MV-4-11 (cell line): ENCODE results near the gene ANKRD36.
"Not testable (repeated sequence)": the region's sequence is repeated elsewhere in the genome, so short reads cannot be mapped to it uniquely, and the experiment has no call there.

Experiments
- DNase-seq: peaks from one replicate; lab custom pipeline; 2025; lab: John Stamatoyannopoulos, UW

Gene ANKRD36

DNA sequence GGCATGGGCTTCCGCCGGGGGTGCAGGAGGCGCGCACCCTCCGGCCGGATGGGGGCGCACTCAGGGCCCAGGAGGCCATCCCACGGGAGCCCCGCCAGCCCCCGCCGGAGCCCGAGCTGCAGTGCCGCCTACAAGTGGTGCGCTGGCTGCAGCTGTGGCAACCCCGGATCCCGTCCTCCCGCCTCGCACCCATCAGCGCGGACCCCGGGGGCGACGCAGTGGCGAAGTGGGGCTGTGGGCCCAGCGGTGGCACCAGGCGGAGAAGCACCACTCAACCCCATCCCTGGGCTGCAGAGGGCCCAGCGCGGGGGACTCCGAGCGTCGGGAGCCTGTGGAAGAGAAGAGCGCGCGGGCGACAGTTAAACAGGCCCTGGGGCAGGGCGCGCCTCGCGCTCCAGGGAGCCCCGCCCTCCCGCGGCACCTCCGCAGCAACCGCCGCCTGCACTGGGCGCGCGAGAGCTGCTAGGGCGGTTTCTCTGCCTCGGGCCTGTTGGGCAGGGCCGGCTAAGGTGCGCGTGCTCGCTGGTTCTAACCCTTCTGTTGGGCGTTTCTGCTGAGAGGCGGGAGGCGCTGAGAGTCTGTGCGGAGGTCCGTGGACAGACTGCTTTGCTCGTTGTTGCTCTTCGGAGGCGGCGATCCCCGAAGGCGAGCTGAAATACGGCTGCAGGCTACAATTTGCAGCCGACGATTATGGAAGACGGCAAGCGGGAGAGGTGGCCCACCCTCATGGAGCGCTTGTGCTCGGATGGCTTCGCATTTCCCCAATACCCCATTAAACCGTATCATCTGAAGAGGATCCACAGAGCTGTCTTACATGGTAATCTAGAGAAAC lies at the start of gene ANKRD36:
Gene ANKRD36 (plus strand): TSS at position 104 of the 832 bp plus-strand sequence. CDS start 587 bp downstream, at position 691.
- not testable (repeated sequence) for DNase-seq

DNA sequence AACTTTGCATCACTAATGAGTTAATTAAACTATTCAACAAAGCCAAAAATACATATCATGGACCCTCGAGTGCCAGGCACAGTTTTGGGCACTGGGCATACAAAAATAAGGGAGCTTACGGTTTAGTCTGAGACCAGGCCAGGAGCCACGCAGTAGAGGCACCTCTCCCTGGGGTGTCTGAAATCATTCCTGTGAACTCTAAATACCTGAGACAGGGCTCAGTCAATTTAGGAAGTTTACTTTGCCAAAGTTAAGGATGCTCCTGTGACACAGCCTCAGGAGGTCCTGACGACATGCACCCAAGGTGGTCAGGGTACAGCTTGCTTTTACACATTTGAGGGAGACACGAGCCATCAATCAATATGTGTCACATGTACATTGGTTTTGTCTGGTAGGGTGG lies 46.9 kb upstream of the ANKRD36 start:
- not testable (repeated sequence) for DNase-seq

DNA sequence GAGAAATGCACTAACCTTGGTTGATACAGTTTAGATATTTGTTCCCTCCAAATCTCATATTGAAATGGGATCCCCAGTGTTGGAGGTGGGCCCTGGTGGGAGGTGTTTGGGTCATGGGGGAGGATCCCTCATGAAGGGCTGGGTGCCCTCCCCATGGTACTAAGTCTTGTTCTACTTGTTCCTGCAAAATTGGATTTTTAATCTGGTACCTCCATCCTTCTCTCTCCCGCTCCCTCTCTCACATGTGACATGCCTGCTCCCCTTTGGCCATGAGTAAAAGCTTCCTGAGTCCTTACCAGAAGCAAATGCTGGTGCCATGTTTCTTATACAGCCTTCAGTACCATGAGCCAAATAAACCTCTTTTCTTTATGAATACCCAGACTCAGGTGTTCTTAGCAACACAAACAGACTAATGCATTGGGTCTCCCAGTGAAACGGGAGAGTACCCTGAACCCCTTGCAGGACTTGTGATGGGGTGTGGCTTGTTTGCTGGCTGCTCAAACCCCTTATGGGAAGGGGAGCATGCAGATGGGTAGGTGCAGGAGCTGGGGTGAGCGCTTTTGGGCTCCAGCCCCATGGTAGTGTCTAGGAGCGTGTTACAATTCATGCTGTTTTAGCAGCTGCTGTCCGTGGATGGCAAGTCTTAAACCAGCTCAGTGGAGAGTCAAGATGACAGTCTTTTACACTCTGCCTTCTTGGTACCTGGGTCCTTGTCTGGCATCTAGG lies 45.5 kb upstream of the ANKRD36 start:
- no peak for DNase-seq

DNA sequence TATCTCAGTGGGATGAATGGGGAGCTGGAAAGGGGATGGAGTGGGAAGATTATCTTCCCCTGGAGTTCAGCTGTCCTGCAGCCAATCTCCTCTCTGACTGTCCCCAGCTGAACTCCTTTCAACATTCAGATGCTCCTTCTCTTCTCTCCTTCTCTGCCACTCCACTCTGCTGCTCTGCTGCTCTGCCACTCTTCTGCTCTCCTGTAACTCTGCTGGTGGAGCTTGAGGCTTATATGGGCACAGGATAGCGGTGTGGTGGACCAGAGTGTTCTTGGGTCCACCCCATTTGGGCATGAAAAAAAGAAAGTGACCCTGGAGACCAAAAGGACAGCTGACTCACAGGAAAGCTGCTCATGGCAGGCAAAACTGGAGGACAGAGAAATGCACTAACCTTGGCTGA lies 44.9 kb upstream of the ANKRD36 start:
- DNase-seq, result no peak

DNA sequence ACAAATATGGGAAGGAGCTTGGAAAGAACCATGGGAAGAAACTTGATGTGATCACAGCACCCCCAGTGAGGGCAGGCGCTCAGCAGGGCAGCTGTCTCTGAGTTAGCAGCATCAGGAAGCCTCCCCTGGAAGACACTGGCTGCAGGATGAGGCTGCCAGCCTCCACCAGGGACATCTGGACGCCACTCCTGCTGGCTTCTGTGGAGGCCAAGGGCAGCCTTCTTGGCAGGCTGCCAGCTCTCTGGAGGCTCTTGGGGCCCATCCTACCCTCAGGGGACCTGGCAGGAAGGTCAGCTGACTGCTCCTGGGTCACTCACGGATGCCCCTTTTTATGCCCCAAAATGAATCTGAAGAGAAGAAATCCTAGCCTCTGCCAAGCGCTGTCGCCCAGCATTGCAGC lies 44.2 kb upstream of the ANKRD36 start:
- DNase-seq, result not testable (repeated sequence)

DNA sequence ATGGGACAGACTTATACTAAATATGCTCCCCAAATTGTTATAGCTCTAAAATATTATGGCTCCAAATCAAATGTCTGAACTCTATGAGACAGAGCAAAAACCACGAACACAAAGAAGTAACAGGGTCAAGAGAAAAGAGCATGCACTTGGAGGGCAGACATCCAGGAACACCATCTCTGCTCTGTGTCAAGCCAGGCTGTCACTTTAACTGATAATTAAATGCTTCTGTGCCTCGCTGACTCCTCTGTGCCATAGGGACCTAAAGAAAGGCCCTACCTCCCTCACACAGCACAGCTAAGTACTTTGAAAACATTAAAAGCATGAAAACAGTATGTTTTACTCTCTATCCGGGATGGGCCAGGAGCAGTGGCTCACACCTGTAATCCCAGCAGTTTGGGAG lies 42.0 kb upstream of the ANKRD36 start:
- not testable (repeated sequence) for DNase-seq

DNA sequence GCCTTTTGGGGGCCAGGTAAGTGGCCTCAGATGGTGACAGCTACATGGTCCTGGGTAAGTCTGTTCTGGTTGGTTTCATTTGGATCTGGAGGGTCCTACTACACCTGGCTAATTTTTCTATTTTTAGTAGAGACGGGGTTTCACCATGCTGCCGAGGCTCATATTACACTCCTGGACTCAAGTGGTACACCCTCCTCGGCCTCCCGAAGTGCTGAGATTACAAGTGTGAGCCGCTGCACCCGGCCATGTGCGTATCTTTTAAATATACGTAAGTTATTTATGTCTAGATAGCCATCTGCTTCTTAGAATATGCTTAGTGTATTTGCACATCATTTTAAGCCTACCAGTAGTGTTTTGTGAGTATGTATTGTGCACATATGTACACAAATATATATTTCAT lies 35.7 kb upstream of the ANKRD36 start:
- not testable (repeated sequence) for DNase-seq

DNA sequence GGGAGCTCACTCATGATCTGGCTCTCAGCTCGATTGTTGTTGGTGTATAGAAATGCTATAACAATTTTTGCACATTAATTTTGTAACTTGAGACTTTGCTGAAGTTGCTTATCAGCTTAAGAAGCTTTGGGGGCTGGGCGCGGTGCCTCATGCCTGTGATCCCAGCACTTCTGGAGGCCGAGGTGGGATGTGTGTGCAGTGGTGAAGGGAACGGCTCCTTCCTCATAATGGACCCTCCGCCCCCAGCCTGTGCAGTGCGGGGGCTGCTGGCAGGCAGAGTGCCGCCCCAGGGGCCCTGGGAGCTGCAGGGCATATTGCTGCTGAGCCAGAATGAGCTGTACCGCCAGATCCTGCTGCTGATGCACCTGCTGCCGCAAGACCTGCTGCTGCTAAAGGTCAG lies 32.1 kb upstream of the ANKRD36 start:
- DNase-seq, result not testable (repeated sequence)

DNA sequence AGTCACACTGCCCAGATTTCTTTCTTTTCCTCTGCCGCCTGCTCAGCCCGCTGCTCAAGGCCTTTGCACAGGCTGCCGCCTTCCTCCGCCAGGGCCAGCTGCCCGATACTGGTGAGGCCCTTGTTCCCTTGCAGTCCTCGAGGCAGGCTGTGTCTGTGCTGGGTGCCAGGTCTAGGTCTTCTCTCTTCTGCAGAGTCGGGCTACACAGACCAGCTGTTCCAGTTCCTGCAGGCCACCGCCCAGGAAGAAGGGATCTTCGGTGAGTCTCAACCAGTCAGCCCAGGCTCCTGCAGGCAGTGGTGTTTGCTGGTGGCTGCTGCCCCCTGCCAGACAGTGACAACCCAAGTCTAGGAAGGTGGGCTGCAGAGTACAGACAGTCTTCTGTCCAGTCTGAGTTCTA lies 30.7 kb upstream of the ANKRD36 start:
- DNase-seq, result not testable (repeated sequence)

DNA sequence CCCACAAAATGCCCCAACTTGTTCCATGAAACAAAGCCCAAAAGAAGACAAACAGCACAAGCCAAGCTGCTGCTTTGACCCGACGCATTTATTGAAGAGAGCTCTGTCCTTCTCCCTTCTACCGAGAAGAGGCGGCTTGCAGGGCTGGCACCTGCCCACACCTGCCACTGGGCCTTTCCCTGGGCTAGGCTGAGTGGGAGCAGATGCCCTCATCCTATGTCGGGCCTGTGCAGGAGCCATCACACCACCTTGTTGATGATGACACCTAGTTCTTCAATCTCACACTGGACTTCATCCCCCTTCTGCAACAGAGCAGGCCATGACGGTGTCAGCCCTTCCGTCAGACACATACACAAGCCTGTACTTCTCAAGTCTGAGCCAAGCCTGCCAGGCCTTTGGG lies 29.4 kb upstream of the ANKRD36 start:
- DNase-seq, result not testable (repeated sequence)

DNA sequence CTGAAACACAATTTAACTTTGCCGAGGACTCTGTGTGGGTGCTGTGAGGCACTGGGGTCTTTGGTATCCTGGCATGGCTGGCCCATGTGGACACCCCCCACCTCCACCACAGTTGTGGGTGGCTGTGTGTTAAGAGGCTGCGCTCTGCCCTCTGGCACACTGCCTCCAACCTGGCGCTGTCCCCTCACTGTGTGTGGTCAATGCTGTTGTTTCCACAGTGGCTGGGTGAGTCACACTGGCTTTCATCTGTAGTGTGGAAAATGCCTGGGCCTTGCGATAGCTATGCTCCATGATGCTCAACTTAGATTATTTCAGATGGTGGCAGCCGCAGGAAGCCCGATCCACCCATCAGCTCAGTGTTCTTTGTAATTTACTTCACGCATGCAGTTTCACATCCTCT lies 27.9 kb upstream of the ANKRD36 start:
- DNase-seq, result not testable (repeated sequence)

DNA sequence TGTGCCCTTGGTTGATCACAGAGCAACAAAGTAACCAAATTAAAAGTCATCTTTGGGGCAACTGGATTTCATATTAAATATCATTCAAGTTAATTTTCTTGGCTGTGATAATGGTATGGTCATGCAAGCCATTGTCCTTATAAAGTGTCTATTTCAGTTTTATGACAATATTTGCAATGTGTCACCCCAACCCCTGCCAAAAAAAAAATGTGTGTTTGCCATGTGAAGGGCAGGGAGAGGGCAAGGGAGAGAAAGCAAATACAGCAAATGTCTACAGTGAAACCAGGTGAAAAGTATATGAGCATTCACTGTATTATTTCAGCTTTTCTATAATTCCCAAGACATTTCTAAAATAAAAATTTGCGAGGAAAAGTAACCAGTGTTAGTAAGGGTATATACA lies 24.2 kb upstream of the ANKRD36 start:
- DNase-seq, result not testable (repeated sequence)

DNA sequence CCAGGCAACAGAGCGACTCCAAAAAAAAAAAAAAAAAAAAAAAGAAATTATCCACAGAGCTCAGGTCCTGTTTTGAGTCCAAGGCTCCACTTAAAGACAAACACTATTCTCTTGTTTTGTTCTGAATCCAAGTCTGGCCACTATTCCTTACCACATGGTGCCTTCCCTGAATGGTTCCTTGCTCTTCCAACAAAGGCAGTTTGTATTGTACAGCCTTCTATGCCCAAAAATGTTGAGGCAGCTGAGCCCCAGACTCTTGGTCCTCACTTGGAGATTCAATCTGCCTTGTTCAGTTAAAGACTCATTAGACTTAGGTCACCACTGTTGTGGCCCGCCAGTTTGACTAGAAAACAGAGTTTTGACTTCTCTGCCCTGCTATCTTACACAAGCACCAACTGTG lies 20.0 kb upstream of the ANKRD36 start:
- DNase-seq, result not testable (repeated sequence)

DNA sequence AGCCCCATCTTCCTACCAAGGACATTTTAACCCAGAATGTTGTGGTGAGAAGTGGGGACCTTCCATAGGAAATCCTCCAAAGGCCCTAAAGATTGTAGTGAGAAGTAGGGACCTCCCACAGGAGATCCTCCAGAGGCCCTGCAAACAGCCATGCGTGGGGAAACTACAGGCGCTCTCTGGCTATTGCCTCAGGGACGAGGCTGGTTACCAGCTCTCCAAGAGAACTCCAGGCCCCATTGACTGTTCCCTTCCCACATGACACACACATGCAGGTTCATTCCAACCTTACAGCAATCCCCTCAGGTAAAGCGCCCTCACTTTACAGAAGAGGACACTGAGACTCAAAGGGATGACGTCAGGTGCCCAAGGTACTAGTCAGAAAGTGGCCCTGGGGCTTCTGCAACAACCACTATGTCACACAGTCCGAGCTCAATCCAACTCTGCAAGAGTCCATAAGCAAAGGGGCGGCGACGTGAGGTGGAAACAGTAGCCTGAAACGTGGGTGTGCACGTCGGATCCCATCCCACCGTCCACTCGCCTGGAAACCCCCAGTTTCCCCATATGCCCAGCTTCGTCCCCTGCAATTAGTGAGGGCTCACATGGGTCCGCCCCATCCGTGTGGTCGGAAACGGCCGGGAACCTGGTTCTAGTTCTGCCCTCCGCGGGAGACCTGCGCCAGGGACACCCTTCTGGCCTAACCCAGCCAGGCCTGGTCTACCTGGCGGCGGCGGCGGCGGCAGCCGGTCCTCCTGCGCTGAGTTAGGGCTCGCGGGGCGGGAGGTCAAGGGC lies 18.8 kb upstream of the ANKRD36 start:
- DNase-seq, result not testable (repeated sequence)

DNA sequence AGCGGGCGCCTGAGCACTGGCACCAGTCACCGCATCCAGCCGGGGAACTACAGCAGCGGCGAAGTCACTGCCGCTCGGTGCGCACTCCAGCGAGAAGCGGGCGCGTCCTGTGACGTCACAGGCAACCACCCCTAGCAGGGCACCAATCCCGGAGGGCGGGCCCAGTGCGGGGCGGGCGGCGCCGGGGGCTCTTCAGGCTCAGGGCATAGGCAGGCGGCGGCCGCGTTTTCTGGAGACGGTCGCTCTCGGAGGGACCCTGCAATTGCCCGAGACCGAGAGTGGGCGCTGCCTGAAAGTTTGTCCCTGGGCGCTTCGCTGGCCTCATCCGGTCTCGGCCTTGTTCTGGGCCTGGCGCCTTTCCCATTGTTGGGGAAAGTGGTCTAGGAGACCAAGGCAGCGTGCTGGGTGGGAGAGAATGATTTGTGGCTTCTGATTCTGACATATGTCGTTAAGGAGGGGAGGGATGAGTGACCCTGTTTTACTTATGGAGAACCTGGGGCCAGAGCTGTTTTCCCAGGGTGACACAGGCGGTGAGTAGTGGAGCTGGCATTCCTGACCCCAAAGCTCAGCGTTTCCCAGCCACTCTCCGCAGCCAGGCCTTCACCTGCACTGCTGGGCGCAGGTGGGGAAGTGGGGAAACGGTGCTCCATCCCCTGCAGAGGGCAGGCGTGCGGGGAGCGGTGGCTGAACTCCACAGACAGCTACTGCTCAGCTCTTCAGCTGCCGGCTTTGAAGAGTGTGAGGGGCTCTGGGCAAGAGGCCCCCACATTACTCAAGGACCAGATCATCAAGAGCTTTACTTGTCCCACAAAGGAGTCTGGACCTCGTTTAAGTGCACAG lies 18.0 kb upstream of the ANKRD36 start, which contains the start of gene FAHD2B:
Gene FAHD2B (minus strand): TSS at position 111 of the 840 bp plus-strand sequence. CDS start 3,176 bp downstream, outside the sequence.
- peak; percentile 51 for DNase-seq

DNA sequence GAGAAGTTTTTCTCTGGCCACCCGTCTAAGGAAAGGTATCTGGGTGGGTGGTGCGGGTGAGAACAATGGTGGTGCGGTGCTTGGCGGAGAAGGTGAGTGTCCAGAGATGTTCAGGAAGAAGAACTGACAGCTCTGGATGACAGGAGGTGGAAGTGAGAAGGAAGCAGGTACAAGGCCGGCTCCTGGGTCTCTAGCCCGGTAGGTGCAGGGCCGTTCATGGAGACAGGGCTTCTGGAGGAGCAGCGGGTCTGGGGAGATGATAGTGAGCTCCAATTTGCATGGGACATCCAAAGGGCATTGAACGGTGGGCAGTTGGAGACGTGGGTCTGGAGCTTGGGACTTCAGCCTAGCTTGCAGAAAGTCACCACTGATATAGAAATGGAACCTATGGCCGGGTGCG lies 17.3 kb upstream of the ANKRD36 start:
- DNase-seq, result no peak

DNA sequence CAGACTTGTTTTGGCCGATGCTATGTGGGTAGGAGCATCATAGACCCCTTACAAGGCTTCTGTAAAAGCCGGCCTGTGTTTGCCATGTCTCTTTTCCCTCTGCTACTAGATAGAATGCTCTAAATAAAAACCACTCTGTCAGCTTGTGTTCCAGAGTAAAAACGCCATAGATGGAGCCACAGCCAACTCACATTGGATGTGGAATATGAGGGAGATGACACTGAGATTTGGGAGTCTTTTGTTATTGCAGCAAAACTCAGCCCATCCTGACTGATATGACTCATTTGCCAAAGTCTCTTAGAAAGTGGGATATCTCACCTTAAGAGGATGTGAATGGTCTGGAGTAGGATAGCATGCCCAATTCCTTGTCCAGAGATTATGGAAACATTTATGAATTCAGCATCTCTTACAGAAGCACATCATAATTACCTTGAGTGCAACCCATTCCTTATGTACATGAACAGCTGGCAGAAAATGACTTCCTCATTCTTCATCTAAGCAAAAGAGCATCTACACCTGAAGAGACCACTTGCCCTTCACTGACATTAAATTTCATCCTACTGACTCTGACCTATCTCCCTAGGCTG lies 14.1 kb upstream of the ANKRD36 start:
- not testable (repeated sequence) for DNase-seq

DNA sequence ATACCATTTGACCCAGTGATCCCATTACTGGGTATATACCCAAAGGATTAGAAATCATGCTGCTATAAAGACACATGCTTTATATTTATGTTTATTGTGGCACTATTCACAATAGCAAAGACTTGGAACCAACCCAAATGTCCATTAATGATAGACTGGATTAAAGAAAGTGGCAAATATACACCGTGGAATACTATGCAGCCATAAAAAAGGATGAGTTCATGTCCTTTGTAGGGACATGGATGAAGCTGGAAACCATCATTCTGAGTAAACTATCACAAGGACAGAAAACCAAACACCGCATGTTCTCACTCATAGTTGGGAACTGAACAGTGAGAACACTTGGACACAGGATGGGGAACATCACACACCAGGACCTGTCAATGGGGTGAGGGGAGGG lies 6.1 kb upstream of the ANKRD36 start:
- DNase-seq, result not testable (repeated sequence)

DNA sequence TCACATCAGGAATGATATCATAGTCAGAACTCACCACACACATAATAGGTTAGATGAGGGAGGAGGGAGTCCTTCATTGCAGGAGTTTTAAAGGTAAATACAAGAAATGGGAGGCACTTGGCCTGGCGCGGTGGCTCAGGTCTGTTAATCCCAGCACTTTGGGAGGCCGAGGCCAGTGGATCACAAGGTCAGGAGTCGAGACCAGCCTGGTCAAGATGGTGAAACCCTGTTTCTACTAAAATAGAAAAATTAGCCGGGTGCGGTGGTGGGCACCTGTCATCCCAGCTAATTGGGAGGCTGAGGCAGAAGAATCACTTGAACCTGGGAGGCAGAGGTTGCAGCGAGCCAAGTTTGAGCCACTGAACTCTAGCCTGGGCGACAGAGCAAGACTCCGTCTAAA lies 1.7 kb upstream of the ANKRD36 start:
- DNase-seq, result not testable (repeated sequence)

DNA sequence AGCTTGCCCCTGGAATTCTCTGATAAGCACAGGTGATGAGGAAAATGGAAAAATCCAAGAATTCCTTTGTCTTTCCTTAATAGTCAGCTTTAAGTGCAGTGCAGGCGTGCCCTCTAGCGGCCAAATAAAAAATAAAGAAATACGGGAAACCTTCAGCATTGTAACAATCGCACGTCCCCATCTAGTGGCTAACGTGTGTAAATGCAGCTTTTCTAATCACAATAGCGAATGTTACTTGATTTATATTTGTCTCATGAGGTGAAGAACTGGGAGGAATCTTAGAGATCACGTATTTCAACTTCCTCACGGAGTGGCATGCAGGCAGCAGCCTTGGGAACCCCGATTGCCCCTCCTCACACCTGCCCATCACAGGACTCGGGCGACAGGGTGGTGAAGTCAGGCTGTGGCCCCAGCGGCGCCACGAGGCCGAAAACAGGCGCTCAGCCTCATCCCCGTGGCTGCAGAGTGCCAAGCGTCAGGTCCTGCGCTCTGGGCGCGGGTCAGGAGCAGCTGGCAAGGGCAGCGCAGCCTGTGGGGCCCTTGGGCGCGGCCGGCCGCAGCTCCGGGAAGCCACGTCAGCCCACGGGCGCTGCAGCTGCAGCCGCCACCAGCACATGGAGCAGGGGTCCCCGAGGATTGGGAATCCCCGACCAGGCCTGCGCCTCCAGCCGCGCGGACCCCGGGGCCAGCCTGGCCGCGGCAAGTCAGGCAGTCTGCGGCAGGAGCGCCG lies 468 bp upstream of the ANKRD36 start:
- not testable (repeated sequence) for DNase-seq
